Activated T-cell treated with anti-CD3 and anti-CD28 coated beads, Interleukin-2, amount 50 U/mL, for 72 hours (primary cell): ENCODE results near the gene PCBP1. TPM values are rescaled to one million over a fixed set of nuclear protein-coding genes. Genes with fewer than 3 reads are reported as not detected.

ENCODE experiments used
- ATAC-seq, 2 donors: fragments of 150-1000 bp; cut with Tn5 transposase; replicated peaks in 1 of 2; 2 replicates each; pipeline ENCODE4 v1.10.0; 2021; ENCODE audit warnings: moderate library complexity in 2 of 2, mild to moderate bottlenecking in 1 of 2
- DNase-seq, 2 donors: peaks; one replicate each; pipeline ENCODE4 v3.0.0; 2021 to 2022; ENCODE audit warnings: mixed read lengths in 1 of 2
- H3K27ac Mint-ChIP-seq: one replicate; pipeline ENCODE4 v1.8.0; 2022; ENCODE audit warnings: mild to moderate bottlenecking, moderate library complexity, mixed read lengths
- H3K27me3 Mint-ChIP-seq: one replicate; pipeline ENCODE4 v1.8.0; 2022; ENCODE audit warnings: low read depth, mixed read lengths
- H3K36me3 Mint-ChIP-seq, 2 donors: one replicate each; pipeline ENCODE4 v1.8.0; 2022; ENCODE audit warnings: mixed read lengths in 2 of 2, mild to moderate bottlenecking in 1 of 2; ENCODE audit not compliant: insufficient read depth in 2 of 2
- H3K4me1 Mint-ChIP-seq: one replicate; pipeline ENCODE4 v1.8.0; 2022; ENCODE audit warnings: low read depth, mixed read lengths
- H3K4me3 Mint-ChIP-seq, 2 donors: one replicate each; pipeline ENCODE4 v1.8.0; 2022; ENCODE audit warnings: mild to moderate bottlenecking in 2 of 2, mixed read lengths in 2 of 2, moderate library complexity in 2 of 2
- H3K9me3 Mint-ChIP-seq, 2 donors: one replicate each; pipeline ENCODE4 v1.8.0; 2022; ENCODE audit warnings: mixed read lengths in 2 of 2
- total RNA-seq, 2 donors: library from RNA; stranded (reverse); gene quantifications; one replicate each; pipeline ENCODE4 v1.2.3, GENCODE V29; 2022

Gene PCBP1
- 100 to 1,000 TPM; 270 to 291 TPM for total RNA-seq

DNA sequence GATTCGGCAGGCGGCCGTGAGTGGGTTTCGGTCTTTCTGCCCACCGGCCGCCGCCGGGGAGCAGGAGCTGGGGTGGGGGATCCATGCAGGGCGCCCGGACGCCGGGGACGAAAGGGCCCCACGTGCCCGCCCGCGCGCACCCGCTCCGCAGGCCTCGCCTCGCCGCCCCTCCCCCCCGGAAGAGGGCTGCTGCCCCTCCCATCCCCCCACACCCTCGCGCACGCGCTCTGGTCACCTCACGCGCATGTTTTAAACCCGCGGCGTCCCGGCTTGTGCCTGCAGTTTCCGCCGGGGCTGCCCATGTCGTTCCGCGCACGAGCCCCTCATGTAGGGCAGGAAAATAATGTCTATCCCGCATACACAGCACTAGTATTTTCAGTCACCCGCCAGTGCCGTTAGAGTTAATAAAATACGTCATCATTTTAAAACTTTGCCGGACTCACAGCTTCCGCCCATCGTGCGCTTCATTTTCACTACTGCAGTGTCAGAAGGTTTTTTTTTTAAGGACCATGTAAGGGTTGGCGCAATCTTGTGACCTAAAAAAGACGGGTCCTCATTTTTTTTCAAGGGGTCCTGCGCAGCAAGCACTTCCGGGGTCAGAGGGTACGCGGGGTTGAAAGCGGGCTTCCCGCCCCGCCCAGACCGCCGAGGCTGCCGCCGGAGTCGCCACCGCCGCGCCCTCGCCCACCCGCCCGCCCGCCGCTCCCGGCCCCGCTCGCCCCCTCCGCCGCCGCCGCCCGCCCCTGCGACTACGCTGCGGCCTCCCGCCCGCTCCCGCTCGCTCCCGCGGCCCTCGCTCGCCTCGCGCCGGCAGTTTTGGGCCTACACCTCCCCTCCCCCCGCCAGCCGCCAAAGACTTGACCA is at the start of gene PCBP1:
Gene PCBP1, plus strand, starts transcription at position 640 of the 864 bp plus-strand sequence. CDS start 267 bp downstream, outside the sequence.
- H3K36me3 Mint-ChIP-seq: peaks cover 30 to 37% of the 10 kb centered on the region in 2 donors

GRCh38 chr2:70039366-70039765 is 47.9 kb upstream of the PCBP1 start:
- Mint-ChIP-seq H3K4me3 (no peak overlapping the region), H3K27ac (no peak overlapping the region), H3K36me3 (peaks cover 0 to 1% of the 10 kb centered on the region in 2 donors), H3K27me3 (no peaks in the 10 kb centered on the region), H3K4me1 (peaks cover 47% of the 10 kb centered on the region), H3K9me3 (peaks cover 0 to 2% of the 10 kb centered on the region in 2 donors)
- ATAC-seq (no peak), DNase-seq (no peak)

More for the DNA sequence above, at the start of gene PCBP1:
- peak within 1 kb of the TSS; percentile 96 to 98 for H3K4me3 Mint-ChIP-seq
- peak; percentile 98 to 99 for DNase-seq
- H3K27ac Mint-ChIP-seq: peak within 1 kb of the TSS; percentile 100
- H3K4me1 Mint-ChIP-seq: peaks cover 58% of the 10 kb centered on the region
- H3K27me3 Mint-ChIP-seq: no peaks in the 10 kb centered on the region
- ATAC-seq: peak; percentile 54 to 64
- H3K9me3 Mint-ChIP-seq: peaks cover 0 to 2% of the 10 kb centered on the region in 2 donors

GRCh38 chr2:70041663-70042062 is 45.6 kb upstream of the PCBP1 start:
- H3K27ac Mint-ChIP-seq: no peak overlapping the region

GRCh38 chr2:70042246-70042645 is 45.0 kb upstream of the PCBP1 start:
- H3K36me3 Mint-ChIP-seq: peaks cover under 1 to 1% of the 10 kb centered on the region in 2 donors
- peak overlapping the region; percentile 45 for H3K27ac Mint-ChIP-seq
- no peak overlapping the region for H3K4me3 Mint-ChIP-seq

More at GRCh38 chr2:70041663-70042062, 45.6 kb upstream of the PCBP1 start:
- H3K9me3 Mint-ChIP-seq: peaks cover 0 to 2% of the 10 kb centered on the region in 2 donors
- H3K4me1 Mint-ChIP-seq: peaks cover 39% of the 10 kb centered on the region
- ATAC-seq (no peak), DNase-seq (no peak)
- H3K4me3 Mint-ChIP-seq: no peak overlapping the region
- no peaks in the 10 kb centered on the region for H3K27me3 Mint-ChIP-seq
- peaks cover 0 to 1% of the 10 kb centered on the region in 2 donors for H3K36me3 Mint-ChIP-seq

GRCh38 chr2:70043252-70043875 is 43.9 kb upstream of the PCBP1 start:
- H3K27ac Mint-ChIP-seq: peak overlapping the region; percentile 94
- peak; percentile 81 to 93 for ATAC-seq
- no peaks in the 10 kb centered on the region for H3K27me3 Mint-ChIP-seq
- H3K4me3 Mint-ChIP-seq: peak overlapping the region; percentile 62 to 67
- H3K9me3 Mint-ChIP-seq: peaks cover 0 to 2% of the 10 kb centered on the region in 2 donors
- DNase-seq: peak; percentile 42 to 74
- H3K36me3 Mint-ChIP-seq: peaks cover 1 to 3% of the 10 kb centered on the region in 2 donors
- peaks cover 38% of the 10 kb centered on the region for H3K4me1 Mint-ChIP-seq

More at GRCh38 chr2:70042246-70042645, 45.0 kb upstream of the PCBP1 start:
- DNase-seq (no peak), ATAC-seq (no peak)
- H3K9me3 Mint-ChIP-seq: peaks cover 0 to 2% of the 10 kb centered on the region in 2 donors
- no peaks in the 10 kb centered on the region for H3K27me3 Mint-ChIP-seq
- peaks cover 40% of the 10 kb centered on the region for H3K4me1 Mint-ChIP-seq

DNA sequence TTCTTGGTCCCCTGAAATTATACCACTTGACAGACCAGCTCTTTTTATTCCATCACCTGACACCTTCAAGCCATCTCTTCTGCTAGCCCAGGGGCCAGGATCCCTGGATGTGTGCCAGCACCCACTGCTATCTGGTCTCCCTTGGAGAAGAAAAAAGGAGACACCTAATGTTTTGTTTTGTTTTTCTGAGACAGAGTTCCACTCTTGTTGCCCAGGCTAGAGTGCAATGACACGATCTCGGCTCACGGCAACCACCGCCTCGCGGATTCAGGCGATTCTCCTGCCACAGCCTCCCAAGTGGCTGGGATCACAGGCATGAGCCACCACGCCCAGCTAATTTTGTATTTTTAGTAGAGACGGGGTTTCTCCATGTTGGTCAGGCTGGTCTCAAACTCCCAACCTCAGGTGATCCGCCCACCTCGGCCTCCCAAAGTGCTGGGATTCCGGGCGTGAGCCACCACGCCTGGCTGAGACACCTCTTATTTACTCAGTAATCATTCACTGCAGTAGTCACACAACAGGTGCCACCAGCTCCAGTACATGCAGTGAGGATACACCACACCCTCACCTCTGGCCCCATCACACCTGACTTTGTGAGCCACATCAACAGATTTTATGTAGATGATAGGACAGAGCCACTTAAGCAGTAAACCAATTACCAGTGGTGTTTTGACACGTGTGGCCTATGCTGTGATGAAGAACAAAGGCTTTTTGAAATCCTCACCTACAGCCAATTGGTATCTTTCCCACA is 42.8 kb upstream of the PCBP1 start:
- H3K27ac Mint-ChIP-seq: peak overlapping the region; percentile 94
- peaks cover 0 to 2% of the 10 kb centered on the region in 2 donors for H3K9me3 Mint-ChIP-seq
- peak overlapping the region; percentile 62 to 67 for H3K4me3 Mint-ChIP-seq
- DNase-seq (no peak), ATAC-seq (no peak)
- no peaks in the 10 kb centered on the region for H3K27me3 Mint-ChIP-seq
- peaks cover 2 to 4% of the 10 kb centered on the region in 2 donors for H3K36me3 Mint-ChIP-seq
- peaks cover 36% of the 10 kb centered on the region for H3K4me1 Mint-ChIP-seq

DNA sequence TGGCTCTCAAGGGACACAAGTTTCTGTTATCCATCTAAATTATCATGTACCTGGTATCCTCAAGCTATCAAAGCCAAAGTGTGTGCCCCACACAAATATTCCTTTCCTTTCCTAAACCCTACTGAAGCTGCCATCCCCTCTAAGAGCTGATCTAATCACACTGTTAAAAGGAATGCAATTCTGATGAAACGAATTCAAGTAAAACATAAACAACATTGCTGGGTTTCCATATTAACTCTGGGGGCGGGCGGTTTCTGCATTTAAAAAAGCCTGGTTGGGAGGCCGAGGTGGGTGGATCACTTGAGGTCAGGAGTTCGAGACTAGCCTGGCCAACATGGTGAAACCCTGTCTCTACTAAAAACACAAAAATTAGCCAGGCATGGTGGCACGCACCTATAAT is 41.9 kb upstream of the PCBP1 start:
- Mint-ChIP-seq H3K27me3 (no peaks in the 10 kb centered on the region), H3K9me3 (peaks cover 0 to 2% of the 10 kb centered on the region in 2 donors), H3K4me1 (peaks cover 36% of the 10 kb centered on the region), H3K4me3 (no peak overlapping the region), H3K36me3 (peaks cover 2 to 7% of the 10 kb centered on the region in 2 donors), H3K27ac (peak overlapping the region; percentile 94)
- ATAC-seq (no peak), DNase-seq (no peak)

GRCh38 chr2:70045932-70046331 is 41.3 kb upstream of the PCBP1 start:
- Mint-ChIP-seq H3K9me3 (peaks cover 0 to 2% of the 10 kb centered on the region in 2 donors), H3K36me3 (peaks cover 2 to 7% of the 10 kb centered on the region in 2 donors), H3K4me1 (peaks cover 36% of the 10 kb centered on the region), H3K27me3 (no peaks in the 10 kb centered on the region), H3K27ac (peak overlapping the region; percentile 39), H3K4me3 (no peak overlapping the region)
- DNase-seq: no peak
- ATAC-seq: no peak

DNA sequence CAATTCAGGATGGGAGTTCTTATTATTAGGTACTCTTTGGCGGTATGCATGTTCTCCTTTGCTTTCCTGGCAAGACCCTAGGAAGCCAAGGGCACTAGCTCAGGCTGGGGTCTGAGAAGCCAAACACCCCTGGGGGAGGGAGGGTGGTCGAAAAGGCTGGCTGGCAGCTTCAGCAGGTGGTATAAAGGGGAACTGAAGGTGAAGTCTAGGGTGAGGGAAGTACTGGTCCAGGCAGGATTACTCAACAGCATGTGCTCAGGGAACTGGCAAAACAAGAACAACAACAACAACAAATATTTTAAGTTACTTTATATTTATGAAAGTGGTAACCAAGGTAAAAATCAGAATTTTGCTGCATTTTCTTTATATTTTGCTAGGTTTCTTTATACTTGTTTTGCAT is 40.7 kb upstream of the PCBP1 start:
- peaks cover 32% of the 10 kb centered on the region for H3K4me1 Mint-ChIP-seq
- DNase-seq (no peak), ATAC-seq (no peak)
- H3K4me3 Mint-ChIP-seq: no peak overlapping the region
- H3K27me3 Mint-ChIP-seq: no peaks in the 10 kb centered on the region
- no peaks in the 10 kb centered on the region for H3K9me3 Mint-ChIP-seq
- peaks cover 4 to 9% of the 10 kb centered on the region in 2 donors for H3K36me3 Mint-ChIP-seq
- H3K27ac Mint-ChIP-seq: peak overlapping the region; percentile 44

DNA sequence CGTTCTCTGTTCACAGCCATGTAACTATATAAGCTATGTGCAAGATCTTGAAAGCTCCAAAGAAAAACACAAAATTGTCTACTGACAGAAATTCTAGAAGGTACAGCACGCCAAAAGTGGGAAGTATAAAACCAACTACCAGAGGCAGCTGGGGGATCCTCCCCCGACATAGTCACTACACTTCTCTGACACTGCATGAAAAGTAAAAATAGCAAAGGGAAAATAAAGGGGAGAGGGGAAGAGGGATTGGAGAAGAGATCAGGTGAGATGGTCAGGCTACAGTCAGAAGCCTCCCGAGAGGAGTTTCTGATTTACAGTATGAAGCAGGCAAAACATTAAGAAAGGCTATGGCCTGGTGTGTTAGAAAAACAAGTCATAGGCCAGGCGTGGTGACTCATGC is 39.8 kb upstream of the PCBP1 start:
- DNase-seq (no peak), ATAC-seq (no peak)
- Mint-ChIP-seq H3K9me3 (no peaks in the 10 kb centered on the region), H3K4me3 (no peak overlapping the region), H3K27ac (peak overlapping the region; percentile 44), H3K36me3 (peaks cover 4 to 9% of the 10 kb centered on the region in 2 donors), H3K27me3 (no peaks in the 10 kb centered on the region), H3K4me1 (peaks cover 26% of the 10 kb centered on the region)

DNA sequence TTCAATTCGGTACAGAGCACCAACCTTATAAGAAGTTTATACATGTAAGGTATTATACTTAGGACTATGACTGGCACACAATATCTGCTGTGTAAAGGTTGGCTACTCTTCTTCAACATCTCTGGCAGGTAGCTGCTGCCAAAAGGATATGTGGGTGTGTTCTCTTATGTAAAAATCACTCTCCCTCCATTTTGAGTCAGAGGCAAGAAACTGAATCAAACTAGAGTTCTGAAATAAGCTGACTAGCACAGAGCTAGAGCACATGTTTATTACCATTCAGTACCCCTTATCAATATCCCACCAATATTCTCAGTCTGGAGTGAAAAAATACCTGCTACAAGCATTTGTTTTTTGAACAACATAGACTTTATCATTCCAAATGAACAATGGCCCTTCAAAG is 38.0 kb upstream of the PCBP1 start:
- no peak overlapping the region for H3K4me3 Mint-ChIP-seq

DNA sequence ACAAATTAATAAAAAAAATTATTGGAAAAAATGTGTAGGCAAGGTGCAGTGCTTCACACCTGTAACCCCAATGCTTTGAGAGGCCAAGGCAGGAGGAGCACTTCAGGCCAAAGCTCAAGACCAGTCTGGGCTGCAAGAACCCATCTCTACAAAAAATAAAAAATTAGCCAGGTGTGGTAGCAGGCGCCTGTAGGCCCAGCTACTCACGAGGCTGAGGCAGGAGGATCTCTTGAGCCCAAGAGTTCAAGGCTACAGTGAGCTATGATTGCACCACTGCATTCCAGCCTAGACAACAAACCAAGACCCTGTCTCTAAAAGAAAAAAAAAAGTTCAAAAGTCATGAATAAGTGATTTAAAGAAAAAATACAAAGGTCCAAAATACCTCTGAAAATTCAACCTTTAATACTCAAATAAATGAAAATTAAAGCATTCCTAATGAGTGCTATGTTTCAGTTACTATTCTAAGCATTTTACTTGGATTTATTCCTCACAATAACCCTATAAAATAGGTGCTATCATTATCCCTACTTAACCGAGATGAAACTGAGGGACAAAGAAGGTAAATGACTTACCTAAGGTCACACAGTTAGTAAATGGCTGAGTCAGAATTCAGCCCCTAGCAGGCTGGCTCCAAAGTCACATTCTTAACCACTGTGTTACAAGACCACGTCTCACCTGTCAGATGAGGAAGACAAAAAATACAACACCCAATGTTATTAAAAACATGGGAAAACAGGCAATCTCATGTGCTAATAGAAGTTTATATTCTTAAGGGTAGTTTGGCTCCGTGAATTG is 36.4 kb upstream of the PCBP1 start:
- DNase-seq (no peak), ATAC-seq (no peak)
- peaks cover 12 to 17% of the 10 kb centered on the region in 2 donors for H3K36me3 Mint-ChIP-seq
- no peaks in the 10 kb centered on the region for H3K27me3 Mint-ChIP-seq
- no peaks in the 10 kb centered on the region for H3K9me3 Mint-ChIP-seq
- H3K4me3 Mint-ChIP-seq: no peak overlapping the region
- H3K4me1 Mint-ChIP-seq: peaks cover 4% of the 10 kb centered on the region
- H3K27ac Mint-ChIP-seq: no peak overlapping the region

More for the DNA sequence above, 38.0 kb upstream of the PCBP1 start:
- DNase-seq: no peak
- H3K27me3 Mint-ChIP-seq: no peaks in the 10 kb centered on the region
- peaks cover 8 to 13% of the 10 kb centered on the region in 2 donors for H3K36me3 Mint-ChIP-seq
- peaks cover 8% of the 10 kb centered on the region for H3K4me1 Mint-ChIP-seq
- peak overlapping the region; percentile 92 for H3K27ac Mint-ChIP-seq
- peak in 1 of 2 donors; percentile 63 for ATAC-seq
- H3K9me3 Mint-ChIP-seq: no peaks in the 10 kb centered on the region
